SIG-M5 treated with dmso at 0.1 percent for 504 hours (cell line): ENCODE results near the gene CELSR3.

Experiments
- DNase-seq: peaks from one replicate; lab custom pipeline; 2025; ENCODE audit not compliant: unreplicated experiment; lab: John Stamatoyannopoulos, UW

The CELSR3 gene

DNA sequence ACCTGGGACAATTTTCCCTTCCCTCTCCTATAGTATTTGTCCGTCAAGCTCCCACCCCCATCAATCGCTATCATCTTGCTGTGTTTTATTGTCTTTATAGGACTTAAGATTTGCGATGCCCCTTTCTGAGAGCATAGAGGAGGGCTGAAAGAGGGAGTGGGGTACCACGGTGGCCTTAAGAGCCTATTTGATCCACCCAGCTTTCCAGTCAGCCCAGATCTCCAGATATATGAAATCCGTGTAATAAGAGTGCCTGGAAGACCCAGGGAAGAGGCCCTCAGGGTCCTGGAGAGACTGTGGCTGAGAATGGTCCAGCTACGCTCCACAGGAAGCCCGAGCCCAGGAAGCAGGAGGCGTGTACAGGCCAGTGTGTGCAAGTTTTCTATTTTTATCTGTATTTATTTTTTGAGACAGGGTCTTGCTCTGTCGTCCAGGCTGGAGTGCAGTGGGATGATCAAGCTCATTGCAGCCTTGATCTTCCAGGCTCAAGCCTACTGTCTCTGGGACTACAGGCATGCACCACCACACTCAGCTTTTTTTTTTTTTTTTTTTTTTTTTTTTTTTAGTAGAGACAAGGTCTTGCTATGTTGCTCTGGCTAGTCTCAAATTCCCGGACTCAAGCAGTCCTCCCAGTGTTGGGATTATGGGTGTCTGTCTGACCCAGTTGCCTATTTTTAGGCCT is 24.0 kb upstream of the CELSR3 start:
- no peak for DNase-seq

DNA sequence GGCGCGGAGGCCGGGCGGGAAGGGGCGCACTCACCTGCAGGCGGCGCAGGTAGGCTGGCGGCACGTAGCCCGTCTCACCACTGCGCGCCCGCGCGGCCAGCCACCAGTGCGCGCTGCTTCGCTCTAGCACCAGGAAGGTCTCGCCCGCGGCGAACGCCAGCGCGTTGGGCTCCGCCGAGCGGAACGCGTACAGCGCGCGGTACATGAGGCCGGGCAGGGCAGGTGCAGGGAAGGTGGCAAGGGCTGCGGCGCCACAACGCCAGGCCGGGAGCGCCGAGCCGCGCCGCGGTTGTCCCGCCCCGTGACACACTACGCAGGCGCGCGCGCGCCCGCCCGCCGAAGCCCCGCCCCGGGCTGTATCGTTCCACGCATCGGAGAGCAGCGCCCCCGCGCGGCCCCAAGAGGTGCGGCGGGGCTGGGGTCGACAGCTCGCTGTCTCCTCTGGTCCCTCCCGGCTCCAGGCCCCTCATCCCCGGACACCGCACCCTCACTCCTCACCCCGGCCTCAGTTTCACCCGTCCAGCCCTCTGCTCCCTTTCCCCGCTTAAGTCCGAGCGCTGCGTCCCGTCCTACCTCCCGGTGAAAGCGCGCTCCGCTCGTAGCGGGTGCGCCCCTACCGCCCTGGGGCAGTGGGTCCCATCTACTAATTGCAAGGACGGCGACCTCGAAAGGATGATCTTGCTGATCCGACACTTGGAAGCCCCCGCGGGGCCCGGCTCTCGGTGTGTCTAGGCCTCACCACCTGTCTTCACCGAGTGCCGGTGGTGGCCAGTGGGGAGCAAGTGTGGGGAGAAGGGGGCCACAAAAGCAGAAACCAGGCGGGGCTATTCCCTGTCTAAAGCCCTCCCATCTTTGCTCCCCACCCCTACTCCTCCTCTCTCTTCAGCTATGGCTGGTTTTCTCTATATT is 23.2 kb upstream of the CELSR3 start, which contains the start of gene NCKIPSD:
TSS of gene NCKIPSD (minus strand) at position 313 of the 909 bp plus-strand sequence. CDS start at position 205, 108 bp downstream.
- peak; percentile 79 for DNase-seq

GRCh38 chr3:48685293-48685602 is 22.6 kb upstream of the CELSR3 start:
- DNase-seq, result no peak

DNA sequence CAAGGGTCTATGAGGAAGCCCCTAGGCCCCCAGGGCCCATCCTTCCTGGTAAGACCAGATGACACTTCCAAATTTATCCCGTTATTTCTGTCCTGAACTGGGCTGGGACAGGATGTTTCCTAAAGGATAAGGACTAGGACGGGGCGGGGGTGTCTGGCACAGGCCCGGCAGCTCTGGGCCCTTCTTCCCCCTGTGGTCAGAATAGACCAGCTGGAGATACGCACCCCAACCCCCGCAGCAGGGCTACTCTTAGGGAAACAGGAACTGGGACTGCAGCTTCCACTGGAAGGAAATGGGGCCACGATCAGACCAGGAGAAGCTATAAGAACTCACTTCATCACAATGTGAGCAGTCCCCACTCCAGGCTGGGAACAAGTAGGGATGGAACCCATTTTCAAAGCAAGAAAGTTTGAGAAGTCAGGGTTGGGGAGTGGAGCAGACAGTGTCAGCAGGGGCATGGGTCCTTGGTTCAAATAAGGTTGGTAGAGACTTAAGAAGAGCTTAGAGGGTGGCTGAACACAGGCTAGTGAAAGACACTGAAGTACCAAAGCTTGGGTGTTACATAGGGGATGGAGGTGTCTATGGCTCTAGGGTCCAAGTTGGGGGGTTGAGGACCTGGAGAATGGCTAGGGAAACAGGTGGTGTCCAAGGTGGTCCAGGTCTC is 21.9 kb upstream of the CELSR3 start:
- peak; percentile 79 for DNase-seq

- DNase-seq, result no peak
Observed at GRCh38 chr3:48684054-48684349, 21.3 kb upstream of the CELSR3 start.

- no peak for DNase-seq
Observed at GRCh38 chr3:48682786-48683185, 20.1 kb upstream of the CELSR3 start.

- no peak for DNase-seq
Observed at GRCh38 chr3:48681974-48682610, 19.4 kb upstream of the CELSR3 start.

DNA sequence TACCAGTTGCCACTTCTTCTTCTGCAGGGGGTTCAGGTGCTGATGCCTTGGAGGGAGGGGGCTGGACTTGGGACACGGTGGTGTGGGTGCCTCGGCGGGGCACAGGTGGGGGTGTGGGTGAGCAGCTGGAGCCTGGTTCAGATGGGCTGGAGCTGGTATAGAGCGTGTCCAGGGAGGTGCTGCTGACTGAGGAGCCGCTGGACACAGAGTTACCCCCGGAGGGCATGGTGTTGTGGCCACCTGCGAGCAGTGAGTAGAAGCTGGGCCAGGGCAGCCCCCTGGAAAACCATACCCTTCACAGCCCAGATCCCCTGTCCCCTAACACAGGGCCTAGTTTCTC is 18.8 kb upstream of the CELSR3 start:
- DNase-seq, result no peak

DNA sequence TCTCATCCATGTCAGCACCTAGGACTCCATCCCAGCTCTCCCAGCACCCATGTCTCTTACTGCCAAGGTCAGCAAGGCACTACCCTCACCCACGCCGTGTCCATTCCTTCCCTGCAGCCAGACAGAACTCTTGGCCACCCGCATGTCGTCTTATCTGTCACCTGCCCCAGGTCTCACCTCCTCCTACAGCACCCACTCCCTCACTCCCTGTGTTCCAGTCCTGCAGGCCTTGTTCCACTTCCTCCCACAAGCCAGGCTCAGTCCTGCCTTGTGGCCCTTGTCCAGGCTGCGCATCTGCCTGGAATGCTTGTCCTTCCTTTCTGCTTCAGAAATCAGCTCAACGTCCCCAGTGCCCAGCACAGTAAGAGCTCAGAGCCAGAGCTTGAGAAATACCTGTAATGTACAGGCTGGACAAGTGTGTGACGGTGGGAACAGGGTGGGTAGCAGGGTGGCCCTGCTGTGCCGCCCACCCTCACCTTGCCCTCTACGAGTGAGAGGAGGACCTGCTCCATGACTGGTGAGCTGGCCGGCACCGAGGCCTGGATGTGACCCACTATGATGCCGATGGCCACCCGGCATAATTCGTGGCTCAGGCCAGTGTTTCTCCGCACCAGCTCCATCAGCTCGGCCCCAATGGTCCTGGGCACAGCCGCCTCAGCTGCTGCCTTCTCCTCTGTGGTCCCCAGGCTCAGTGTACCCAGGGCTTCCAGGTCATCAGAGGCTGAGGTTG is 18.3 kb upstream of the CELSR3 start:
- DNase-seq, result no peak

DNA sequence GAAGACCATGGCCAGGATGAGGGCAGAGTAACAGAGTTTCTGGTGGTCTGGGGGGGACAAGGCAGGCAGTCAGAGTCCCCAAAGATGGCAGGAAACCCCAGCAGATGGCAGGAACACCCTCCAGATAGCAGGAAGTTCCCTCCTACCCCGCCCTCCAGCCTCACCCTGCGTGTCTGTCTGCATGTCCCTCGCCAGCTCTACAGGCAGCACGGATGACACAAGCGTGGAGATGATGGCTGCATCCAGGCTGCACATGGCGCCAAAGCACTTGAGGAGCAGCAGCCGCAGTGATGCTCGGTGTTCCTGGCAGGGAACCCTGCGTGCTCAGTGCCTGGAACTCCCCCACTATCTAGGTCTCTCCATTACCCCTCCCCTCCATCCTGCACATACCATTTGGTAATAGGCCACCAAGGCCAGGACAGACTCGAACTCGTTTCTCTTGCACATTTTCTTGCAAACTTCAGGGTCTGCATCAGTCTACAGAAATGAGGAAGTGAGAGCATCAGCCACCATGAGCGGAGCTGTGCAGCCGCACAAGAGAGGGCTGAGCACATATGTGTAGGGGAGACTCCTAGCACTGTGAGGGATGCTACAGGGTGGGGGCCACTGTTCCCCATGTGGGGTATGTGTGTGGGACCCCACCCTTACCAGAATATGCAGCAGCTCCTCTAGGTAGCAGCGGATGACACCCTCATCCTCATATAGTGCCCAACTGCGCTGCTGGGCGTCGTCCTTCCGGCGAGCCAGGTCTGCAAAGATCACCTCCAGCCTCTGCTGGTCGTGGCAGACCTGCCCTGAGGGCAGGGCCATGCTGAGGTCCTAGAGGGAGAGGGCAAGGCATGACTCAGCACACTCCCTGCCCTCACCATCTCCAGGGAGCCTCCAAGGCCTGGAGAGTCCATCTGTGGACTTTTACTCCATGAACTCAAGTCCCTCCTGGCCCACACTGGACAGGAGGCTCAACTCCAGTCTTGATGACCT is 17.0 kb upstream of the CELSR3 start:
- peak; percentile 71 for DNase-seq

- DNase-seq, result no peak
Observed at GRCh38 chr3:48678566-48679380, 16.1 kb upstream of the CELSR3 start.

DNA sequence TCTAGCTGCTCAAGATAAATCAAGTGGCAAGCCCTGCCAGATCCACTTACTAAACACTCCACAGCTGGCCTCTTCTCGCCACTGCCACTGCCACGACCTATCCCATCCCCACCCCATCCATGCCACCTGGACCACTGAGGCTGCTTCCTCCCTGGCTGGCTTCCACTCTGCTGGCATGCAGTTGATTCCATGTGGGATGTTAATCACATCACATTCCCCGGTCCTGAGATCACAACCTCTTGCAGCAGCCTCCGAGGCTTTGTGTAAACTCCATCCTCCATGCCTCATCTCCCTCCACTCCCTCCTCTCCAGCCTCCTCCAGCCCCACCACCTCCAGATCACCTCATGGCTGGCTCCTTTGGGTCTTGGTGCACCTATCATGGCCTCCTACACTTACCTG is 15.4 kb upstream of the CELSR3 start:
- DNase-seq, result no peak

DNA sequence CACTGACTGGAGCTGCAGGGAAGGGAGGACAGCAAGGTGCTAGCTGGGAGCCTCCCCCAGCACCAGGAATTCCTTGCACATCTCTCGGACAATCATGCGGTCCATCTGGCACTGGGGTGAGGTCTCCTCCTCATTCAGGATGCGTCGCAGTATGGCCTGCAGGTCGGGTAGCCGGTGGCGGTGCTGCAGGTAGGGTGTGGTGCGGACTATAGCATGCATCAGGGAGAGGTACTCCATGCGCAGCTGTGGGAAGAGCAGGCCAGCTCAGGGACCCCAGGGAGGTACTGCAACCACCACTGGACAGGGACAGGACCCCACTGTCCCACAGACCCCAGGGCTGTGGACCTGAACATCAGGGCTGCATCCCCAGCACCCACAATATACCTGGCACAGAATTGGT is 11.8 kb upstream of the CELSR3 start:
- no peak for DNase-seq

DNA sequence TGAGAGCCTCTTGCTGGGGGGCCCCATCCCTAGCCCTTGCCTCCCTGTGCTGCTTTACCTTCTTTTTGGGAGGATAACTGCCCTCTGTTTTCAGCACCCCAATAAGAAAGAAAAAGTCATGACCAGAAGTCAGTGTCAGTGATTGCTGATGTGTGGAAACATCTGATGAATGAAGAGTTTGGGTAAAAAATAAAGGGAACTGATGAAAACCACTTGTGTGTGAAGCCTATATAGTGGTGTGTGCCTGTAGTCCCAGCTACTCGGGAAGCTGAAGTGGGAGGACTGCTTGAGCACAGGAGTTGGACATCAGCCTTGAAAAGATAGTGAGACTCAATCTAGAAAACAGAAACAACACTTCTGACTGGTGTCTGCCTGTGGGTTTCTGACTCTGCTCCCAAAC is 9.8 kb upstream of the CELSR3 start:
- no peak for DNase-seq

DNA sequence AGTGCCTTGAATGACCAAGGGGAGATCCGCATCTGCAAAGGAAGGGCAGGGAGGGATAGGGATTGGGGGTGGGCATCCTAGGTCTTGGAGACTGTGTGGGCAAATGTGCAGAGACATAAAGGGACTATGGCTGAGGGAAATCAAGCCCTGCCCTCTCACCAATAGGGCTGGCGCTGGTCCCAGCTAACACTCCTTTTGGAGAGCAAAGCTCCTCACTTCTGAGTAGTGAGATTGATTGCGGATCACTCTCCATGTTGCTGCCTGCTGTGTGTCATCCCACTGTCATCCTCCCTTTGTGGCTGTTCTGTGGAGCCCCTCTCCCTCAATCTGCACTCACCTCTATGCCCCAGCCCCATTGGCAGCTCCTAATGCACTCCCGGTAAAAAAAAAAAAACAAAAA is 2.2 kb upstream of the CELSR3 start:
- no peak for DNase-seq

DNA sequence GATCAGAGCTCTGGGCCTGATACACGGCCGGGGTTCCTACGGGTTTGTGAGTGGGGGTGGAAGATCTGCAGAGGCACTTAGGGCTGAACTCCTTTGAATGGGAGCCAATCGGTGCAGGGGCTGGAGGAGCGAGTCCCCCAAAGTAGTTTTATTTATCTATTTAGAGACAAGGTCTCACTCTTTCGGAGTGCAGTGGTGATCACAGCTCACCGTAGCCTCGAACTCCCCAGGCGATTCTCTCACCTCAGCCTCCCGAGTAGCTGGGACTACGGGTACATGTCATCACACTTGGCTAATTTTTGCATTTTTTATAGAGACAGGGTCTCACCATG is 1.6 kb upstream of the CELSR3 start:
- DNase-seq, result no peak

DNA sequence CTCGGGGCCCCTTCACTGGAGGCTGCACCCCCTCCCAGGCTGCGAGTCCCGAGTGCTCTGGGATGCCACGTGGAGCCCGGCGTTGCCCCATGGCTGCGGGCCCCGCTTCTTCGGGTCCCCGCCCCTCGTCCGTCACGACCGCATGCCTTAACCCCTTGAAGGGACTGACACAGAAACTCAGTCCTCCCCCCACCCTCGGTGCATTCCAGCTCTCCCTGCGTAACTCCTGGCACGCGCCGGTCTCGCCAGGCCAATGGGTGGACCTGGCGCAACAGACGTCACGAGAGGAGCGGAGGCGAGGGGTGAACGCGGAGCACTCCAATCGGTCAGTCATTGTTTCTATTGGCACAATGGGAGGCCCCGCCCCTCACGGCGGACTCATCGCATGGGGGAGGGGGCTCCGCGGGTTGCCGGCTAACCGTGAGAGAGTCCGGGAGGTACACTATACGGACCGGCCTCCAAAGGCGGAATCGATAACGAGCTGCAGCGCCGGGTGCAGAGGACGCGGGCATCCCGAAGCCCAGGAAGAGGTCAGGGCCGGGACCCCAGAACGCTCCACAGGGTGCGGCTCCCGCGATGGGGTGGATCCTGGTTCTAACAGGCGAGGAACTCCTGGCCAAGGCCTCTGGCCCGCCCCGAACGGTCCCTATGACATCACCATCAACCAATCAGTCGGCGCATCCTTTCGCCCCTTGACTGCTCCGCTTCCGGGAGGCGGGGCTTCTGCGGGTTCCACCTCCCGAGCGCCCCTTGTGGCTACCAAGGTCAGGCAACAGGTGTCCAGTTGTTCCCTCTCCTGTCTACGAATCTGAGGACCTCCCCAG is 1.0 kb upstream of the CELSR3 start:
- peak; percentile 99 for DNase-seq

DNA sequence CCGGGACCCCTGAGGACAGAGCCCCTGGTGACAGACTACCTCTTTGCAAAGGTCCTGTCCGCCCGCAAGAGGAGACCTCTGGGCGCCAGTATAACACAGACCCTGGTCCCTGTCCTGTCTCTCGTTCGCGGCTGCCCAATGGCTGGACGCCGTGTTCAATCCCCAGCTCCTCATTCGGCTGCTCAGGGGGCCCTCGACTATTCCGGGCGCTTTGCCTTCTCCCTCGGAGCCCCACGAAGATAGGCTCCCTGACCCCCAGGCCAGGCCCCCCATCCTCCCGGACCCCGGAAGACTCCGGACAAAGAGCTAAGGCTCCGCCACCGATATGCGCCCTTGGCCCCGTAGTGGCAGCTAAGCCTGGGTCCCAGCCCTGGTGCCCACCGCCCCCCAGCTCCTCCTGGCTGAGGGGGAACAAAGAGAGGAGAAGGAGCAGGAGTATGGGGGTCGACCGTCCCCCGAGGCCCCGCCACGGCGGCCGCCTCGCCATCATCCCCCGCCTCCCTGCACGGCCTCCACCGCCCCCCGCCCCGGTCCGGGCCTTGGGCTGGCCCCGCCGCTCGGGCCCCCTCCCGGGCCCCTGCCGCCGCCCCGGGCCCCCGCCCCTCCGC is 437 bp downstream of the CELSR3 start:
- DNase-seq, result no peak
